Kidney epithelial cell (primary cell): Measurements from ENCODE around the gene RFTN1. TPM values are rescaled to one million over a fixed set of nuclear protein-coding genes. Genes with fewer than 3 reads are reported as not detected.

Experiments used
- DNase-seq: peaks from one replicate; pipeline ENCODE4 v3.0.0-alpha.2; 2010; ENCODE audit warnings: low read depth
- H3K27me3 ChIP-seq: 2 replicates; pipeline ENCODE4 v1.6.0; 2011; ENCODE audit warnings: low read length; ENCODE audit not compliant: control insufficient read depth, insufficient read depth
- H3K36me3 ChIP-seq: 2 replicates; pipeline ENCODE4 v1.5.1; 2011; ENCODE audit warnings: low read length; ENCODE audit not compliant: control insufficient read depth, insufficient read depth
- H3K4me3 ChIP-seq: 2 replicates; pipeline ENCODE4 v1.5.1; 2011; ENCODE audit warnings: low read depth, mild to moderate bottlenecking, control low read depth, low read length
- CTCF ChIP-seq: IDR thresholded peaks from 2 replicates; pipeline ENCODE4 v1.5.1; 2011; ENCODE audit warnings: mild to moderate bottlenecking, moderate library complexity, low read length, control low read depth, inconsistent platforms; ENCODE audit not compliant: insufficient read depth, poor library complexity, severe bottlenecking
- total RNA-seq: library from RNA; depleted of rRNA; stranded (reverse); fragments of >200 nt; gene quantifications from 2 replicates; pipeline ENCODE4 v1.2.3, GENCODE V29; 2015

Gene RFTN1
- total RNA-seq, 1 donor from 2014 or later: 50.7 TPM

GRCh38 chr3:16354291-16354690 is 159.2 kb downstream of the RFTN1 start:
- H3K27me3 ChIP-seq: no peaks in the 10 kb centered on the region
- no peak for TF ChIP-seq CTCF
- H3K36me3 ChIP-seq: no peaks in the 10 kb centered on the region
- DNase-seq: no peak
- no peak overlapping the region for H3K4me3 ChIP-seq

- Histone ChIP-seq H3K4me3 (no peak overlapping the region), H3K36me3 (no peaks in the 10 kb centered on the region), H3K27me3 (no peaks in the 10 kb centered on the region)
- TF ChIP-seq CTCF: no peak
- DNase-seq: no peak
These were observed 161.1 kb downstream of the RFTN1 start for GRCh38 chr3:16352428-16352827.

- TF ChIP-seq CTCF: no peak
- H3K36me3 ChIP-seq: no peaks in the 10 kb centered on the region
- DNase-seq: no peak
- no peak overlapping the region for H3K4me3 ChIP-seq
- no peaks in the 10 kb centered on the region for H3K27me3 ChIP-seq
These were observed 162.7 kb downstream of the RFTN1 start for GRCh38 chr3:16350597-16351318.

- H3K4me3 ChIP-seq: no peak overlapping the region
- no peaks in the 10 kb centered on the region for H3K27me3 ChIP-seq
- TF ChIP-seq CTCF: no peak
- DNase-seq: no peak
- H3K36me3 ChIP-seq: no peaks in the 10 kb centered on the region
These were observed 163.4 kb downstream of the RFTN1 start for GRCh38 chr3:16349986-16350596.

GRCh38 chr3:16347548-16347947 is 166.0 kb downstream of the RFTN1 start:
- no peaks in the 10 kb centered on the region for H3K36me3 ChIP-seq
- DNase-seq: no peak
- H3K4me3 ChIP-seq: no peak overlapping the region
- no peak for TF ChIP-seq CTCF
- no peaks in the 10 kb centered on the region for H3K27me3 ChIP-seq

- no peak for TF ChIP-seq CTCF
- no peak for DNase-seq
- H3K4me3 ChIP-seq: no peak overlapping the region
These were observed 167.0 kb downstream of the RFTN1 start for GRCh38 chr3:16346413-16347081.

More at GRCh38 chr3:16346413-16347081, 167.0 kb downstream of the RFTN1 start:
- no peaks in the 10 kb centered on the region for H3K36me3 ChIP-seq
- H3K27me3 ChIP-seq: no peaks in the 10 kb centered on the region
